HG03196 (cell line): ENCODE results near the gene FCER1A.
"Not testable (repeated sequence)": the region's sequence is repeated elsewhere in the genome, so short reads cannot be mapped to it uniquely, and the experiment has no call there.

ENCODE experiments used
- ATAC-seq: cut with Tn5 transposase; IDR thresholded peaks from one replicate; pipeline ENCODE4 v1.9.1; 2021; ENCODE audit not compliant: unreplicated experiment

Gene FCER1A

DNA sequence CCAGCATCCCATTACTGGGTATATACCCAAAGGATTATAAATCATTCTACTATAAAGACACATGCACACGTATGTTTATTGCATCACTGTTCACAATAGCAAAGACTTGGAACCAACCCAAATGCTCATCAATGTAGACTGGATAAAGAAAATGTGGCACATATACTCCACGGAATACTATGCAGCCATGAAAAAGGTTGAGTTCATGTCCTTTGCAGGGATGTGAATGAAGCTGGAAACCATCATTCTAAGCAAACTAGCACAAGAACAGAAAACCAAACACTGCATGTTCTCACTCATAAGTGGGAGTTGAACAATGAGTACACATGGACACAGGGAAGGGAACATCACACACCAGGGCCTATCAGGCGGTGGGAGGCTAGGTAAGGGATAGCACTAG, 47.2 kb downstream of the FCER1A start:
- ATAC-seq, result not testable (repeated sequence)

DNA sequence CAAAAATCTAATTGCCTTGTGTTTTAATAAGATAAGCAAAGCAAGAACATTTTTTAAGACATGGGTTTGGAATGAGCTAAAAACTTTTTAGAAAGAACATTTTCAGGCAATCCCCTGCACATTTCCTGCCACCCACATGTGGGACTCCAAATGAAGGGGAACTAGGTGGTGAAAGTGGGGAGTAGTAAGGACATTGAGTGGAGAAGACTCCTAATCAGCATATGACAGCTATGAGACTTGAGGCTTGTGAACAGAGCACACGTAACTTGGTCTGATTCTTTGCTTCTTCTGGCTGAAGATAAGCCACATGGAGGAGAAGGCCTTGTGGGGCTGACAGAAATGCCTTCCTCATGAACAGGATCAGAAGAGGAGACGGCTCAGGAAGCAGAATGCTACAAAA, 50.3 kb downstream of the FCER1A start:
- no peak for ATAC-seq
